GM18517 (cell line): ENCODE data around the gene SYCP2L.
"Not testable (repeated sequence)": the region's sequence is repeated elsewhere in the genome, so short reads cannot be mapped to it uniquely, and the experiment has no call there.

Experiments
- ATAC-seq: cut with Tn5 transposase; IDR thresholded peaks from one replicate; pipeline ENCODE4 v1.9.1; 2021; ENCODE audit warnings: mild to moderate bottlenecking, moderate library complexity; ENCODE audit not compliant: unreplicated experiment

Gene SYCP2L

GRCh38 chr6:10877871-10878270 lies 9.0 kb upstream of the SYCP2L start:
- no peak for ATAC-seq

- ATAC-seq, result no peak
Measured at GRCh38 chr6:10880366-10880765, 6.5 kb upstream of the SYCP2L start.

- not testable (repeated sequence) for ATAC-seq
Measured at GRCh38 chr6:10882253-10882630, 4.6 kb upstream of the SYCP2L start.

DNA sequence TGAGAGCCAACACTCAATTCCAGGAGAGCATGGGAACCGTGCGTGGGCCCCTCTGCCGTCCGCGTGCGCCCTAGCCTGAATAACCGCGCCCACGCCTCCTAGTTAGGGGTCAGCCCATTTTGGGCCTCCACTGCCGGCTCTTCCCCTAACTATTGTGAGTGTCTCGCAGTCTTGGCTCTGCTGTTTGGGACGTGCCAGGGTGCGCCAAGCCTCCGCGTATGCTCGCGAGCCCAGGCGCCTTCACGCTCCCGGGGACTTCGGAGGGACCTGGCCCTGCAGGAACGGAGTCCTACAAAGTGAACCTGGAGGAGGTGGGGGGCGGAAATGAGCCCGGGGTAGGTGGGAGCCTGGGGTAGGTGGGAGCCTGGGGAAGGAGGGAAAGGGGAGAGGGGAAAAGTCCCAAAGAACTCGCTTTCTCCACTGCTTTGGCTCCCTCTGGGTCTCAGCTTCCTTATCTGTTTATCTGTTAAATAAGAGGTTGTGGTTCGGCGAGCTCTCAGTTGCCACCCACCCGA lies 4.1 kb upstream of the SYCP2L start:
- ATAC-seq, result no peak

- no peak for ATAC-seq
Measured at GRCh38 chr6:10883312-10884244, 3.3 kb upstream of the SYCP2L start.

GRCh38 chr6:10884245-10884972 lies 2.4 kb upstream of the SYCP2L start:
- no peak for ATAC-seq

- ATAC-seq, result not testable (repeated sequence)
Measured at GRCh38 chr6:10886365-10886690, 524 bp upstream of the SYCP2L start.

- no peak for ATAC-seq
Measured at GRCh38 chr6:10890151-10890550, 3.3 kb downstream of the SYCP2L start.

GRCh38 chr6:10891960-10892359 lies 5.1 kb downstream of the SYCP2L start:
- no peak for ATAC-seq

DNA sequence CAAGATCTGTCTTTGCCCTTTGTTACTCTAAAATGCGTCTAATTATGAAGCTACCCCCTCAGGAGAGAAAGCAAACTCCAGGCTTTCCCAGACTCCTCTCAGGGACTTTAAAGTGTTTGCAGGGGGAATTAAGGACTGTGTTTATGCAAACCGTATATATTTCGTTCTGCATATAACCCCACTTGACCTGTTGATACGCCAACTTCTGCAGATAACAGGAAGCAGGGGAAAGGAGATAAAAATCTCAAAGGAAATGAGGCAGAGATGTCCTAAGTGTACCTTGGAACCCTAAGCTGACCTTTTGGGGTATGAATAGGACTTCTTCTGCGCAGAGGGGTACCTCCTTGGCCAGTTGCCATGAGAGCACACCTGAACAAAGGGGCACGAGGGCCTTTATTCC lies 8.1 kb downstream of the SYCP2L start:
- ATAC-seq, result no peak

DNA sequence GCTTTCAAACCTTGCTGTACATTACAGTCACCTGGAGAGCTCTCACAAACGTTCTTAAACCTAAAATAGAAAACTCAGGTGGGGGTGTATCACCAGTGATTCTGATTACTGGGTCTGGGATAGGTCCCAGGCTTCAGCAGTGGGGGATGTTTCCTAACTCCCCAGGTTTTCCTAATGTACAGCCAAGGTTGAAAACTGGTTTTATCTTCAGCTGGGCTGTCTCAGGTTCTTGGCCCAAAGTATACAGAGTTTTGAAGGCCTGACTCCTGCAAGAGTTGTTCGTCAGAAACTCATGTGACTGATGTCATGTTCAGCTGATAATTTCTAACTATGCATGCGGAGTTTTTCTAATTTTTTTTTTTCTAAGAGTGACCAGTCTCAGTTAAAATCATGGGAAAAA lies 9.8 kb downstream of the SYCP2L start:
- no peak for ATAC-seq

- peak; percentile 96 for ATAC-seq
Measured at GRCh38 chr6:10901770-10902169, 14.9 kb downstream of the SYCP2L start.

DNA sequence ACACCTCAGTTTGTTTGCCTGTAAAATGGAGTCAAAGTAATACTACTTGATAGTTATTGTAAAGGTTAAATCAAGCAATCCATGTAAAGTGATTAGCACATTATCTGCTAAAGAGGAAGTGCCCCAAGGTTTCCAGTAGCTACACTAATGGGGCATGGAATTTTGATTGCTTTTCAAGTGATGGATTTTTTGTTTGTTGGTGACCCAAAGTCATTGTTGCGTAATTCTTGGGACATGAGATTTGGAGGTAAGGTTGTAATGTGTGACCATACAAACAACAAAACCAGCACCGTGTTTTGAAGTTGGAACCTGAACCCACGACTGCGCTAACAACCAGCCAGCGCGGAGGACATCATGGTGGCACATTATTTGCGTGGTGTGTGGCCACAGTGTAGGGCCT lies 17.2 kb downstream of the SYCP2L start:
- ATAC-seq, result no peak

DNA sequence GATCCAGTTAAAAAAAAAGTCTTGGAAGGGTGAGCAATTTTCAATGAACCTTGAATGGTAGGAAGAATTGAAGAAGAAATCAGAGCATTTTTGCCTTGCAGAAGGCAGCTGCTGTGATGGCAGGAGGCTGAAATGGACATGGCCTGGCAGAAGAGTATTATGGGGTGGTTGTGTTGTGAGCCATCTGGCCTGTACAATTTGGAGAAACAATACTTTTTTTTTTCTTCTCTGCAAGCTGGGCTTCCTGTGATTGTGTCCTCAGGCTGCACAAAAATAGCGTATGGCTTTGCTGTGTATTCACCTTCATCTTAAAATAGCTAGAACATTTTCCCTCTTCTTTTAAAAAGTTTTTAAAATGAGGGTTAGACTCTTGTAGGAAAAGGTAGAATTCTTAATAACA lies 21.4 kb downstream of the SYCP2L start:
- ATAC-seq, result no peak

- ATAC-seq, result not testable (repeated sequence)
Measured at GRCh38 chr6:10919520-10919919, 32.7 kb downstream of the SYCP2L start.

- no peak for ATAC-seq
Measured at GRCh38 chr6:10933126-10933525, 46.3 kb downstream of the SYCP2L start.

DNA sequence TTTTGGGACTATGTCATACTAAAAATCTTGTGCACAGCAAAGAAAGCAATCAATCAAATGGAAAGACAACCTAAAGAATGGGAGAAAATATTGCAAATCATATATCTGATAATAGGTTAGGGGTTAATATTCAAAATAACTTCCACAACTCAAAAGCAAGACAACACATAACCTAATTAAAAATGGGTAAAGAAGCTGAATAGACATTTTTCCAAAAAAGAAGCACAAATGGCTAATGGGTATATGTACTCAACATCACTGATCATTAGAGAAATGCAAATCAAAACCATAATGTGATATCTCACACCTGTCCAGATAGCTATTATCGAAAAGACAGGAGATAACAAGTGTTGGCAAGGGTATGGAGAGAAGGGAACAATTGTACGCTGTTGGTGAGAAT lies 53.0 kb downstream of the SYCP2L start:
- no peak for ATAC-seq

- ATAC-seq, result no peak
Measured at GRCh38 chr6:10945845-10946244, 59.0 kb downstream of the SYCP2L start.

GRCh38 chr6:10947966-10948365 lies 61.1 kb downstream of the SYCP2L start:
- no peak for ATAC-seq

DNA sequence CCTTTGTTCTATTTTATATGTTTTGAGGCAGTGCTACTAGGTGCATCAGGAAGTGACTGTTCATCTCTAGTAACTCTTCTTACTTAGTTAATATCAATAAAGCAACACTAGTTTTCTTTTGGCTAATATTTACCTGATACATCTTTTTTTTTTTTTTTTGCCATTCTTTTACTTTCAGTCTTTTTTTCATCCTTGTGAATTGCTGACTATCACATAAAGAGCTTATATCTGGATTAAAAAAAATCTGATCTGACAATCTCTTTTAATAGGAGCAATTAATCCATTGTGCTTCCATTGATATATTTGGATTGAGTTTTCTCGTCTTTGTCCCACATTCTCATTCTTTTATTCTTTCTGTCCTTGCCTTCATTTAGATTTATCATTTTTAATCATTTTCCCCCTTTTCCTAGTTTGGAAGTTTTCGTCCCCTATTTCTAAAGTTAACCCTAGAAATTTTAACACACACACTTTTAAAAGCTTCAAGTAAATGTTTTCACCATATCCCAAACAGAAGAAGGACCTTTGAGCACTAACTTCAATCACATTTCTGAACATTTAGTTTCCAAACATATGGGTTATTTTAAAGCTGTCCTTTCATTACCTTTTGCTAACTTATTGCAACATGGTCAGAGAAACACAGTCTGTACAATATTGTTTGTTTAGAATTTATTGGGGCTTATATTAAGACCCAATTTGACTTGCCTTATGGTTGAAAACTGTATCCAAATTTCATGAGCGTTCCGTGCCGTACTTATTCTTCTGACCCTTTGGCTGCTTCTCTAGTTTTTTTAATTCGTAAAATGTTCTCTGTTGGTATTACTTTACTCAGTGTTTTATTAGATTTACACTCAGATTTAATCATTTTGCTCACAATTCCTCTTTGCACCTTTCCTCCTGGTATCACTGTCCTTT lies 63.0 kb downstream of the SYCP2L start:
- no peak for ATAC-seq

DNA sequence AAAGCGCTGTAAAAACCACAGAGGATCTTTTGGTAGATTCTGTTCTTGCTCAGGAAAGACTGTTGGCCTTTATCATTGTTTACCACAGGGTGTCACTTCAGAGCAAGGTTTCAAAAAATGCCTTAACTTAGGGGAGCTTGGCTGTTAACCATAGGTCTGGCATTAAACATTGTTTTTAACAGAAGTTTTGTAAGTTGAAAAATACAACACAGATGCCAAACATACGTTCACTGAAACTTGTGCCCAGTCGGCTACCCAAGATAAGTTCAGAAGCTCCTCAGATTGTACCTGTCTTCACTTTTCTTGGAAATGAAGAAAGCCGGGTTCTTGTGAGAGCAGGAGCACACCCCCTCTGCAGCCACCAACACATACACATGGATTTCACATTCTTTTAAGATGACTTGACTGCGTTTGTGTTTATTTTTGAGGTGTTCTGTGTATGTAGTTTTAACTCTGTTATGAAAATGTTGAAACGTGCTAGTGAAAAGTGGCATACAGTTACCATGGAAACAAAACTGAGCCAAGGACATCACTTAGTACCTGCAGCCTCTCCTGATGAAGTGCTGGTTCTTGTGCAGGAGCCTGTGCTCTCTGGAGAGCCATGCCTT lies 64.9 kb downstream of the SYCP2L start:
- ATAC-seq, result no peak
